HepG2 (cell line): ENCODE results near the gene SYNPR. TPM values are rescaled to one million over a fixed set of nuclear protein-coding genes. Genes with fewer than 3 reads are reported as not detected.

ENCODE experiments used
- ATAC-seq: fragments of 200-7000 bp; cut with Tn5 transposase; 3 replicates; pipeline ENCODE4 v1.9.1; 2020; ENCODE audit warnings: mild to moderate bottlenecking, moderate library complexity
- BruUV-seq: library from RNA; stranded (reverse); fragments of 400-500 nt; replicated peaks from 2 replicates; lab custom pipeline; 2021; lab: Mats Ljungman, UMichigan
- CTCF ChIA-PET: fragments of 300-600 bp; formaldehyde crosslinking; extraction: SDS; loops from one replicate; lab custom pipeline; 2021; ENCODE audit warnings: low total read pairs, inconsistent platforms, low intra/inter-chr PET ratio; lab: Yijun Ruan, JAX
- POLR2A ChIA-PET: fragments of 350-600 bp; sonication (Branson Sonifier 250); formaldehyde crosslinking; loops from one replicate; lab custom pipeline; 2020; ENCODE audit warnings: antibody characterized with exemption, inconsistent platforms; lab: Yijun Ruan, JAX
- DNase-seq: peaks from one replicate; pipeline ENCODE4 v3.0.0-alpha.2; 2015; ENCODE audit warnings: low spot score
- FAIRE-seq: peaks from 3 replicates; lab custom pipeline; 2011; peaks lifted over from hg19 to GRCh38; lab: Jason Lieb, UNC
- H2AFZ ChIP-seq: one replicate; pipeline ENCODE4 v1.6.1; 2011; ENCODE audit warnings: low read length, inconsistent platforms
- H3K27ac ChIP-seq: fragments of 300-600 bp; 3 replicates; pipeline ENCODE4 v1.8.0; 2011; ENCODE audit warnings: mixed run types, mild to moderate bottlenecking, mixed read lengths, low read length, inconsistent platforms; ENCODE audit not compliant: insufficient read depth; ENCODE audit errors: extremely low read length
- H3K27me3 ChIP-seq, 2 experiments: fragments of 200-600 bp in 1 of 2; 2 replicates in 1 of 2; 3 replicates in 1 of 2; pipeline versions ENCODE4 v1.6.0 to v1.8.0; 2011; ENCODE audit warnings: low read length in 2 of 2, mild to moderate bottlenecking in 2 of 2, moderate library complexity in 2 of 2, inconsistent platforms in 1 of 2; ENCODE audit not compliant: insufficient read depth in 2 of 2, control insufficient read depth in 1 of 2
- H3K36me3 ChIP-seq, 2 experiments: fragments of 200-600 bp in 1 of 2; replicated peaks in 1 of 2; 2 replicates in 1 of 2; 3 replicates in 1 of 2; pipeline versions ENCODE4 v1.5.1 to v1.8.0; 2011; ENCODE audit warnings: low read length in 2 of 2, inconsistent platforms in 1 of 2; ENCODE audit not compliant: insufficient read depth in 2 of 2, control insufficient read depth in 1 of 2
- H3K4me1 ChIP-seq: 2 replicates; pipeline ENCODE4 v1.5.1; 2012; ENCODE audit warnings: low read length, inconsistent platforms; ENCODE audit not compliant: insufficient read depth
- H3K4me2 ChIP-seq: 2 replicates; pipeline ENCODE4 v1.6.0; 2011; ENCODE audit warnings: low read depth, low read length, inconsistent platforms
- H3K4me3 ChIP-seq, 3 experiments: fragments of 200-600 bp in 1 of 3; sonication (generic), shearing (Covaris generic) in 1 of 3; replicated peaks in 1 of 3; 2 replicates each; pipeline ENCODE4 v1.5.1; 2011 to 2016; ENCODE audit warnings: low read length in 3 of 3, inconsistent platforms in 2 of 3, low read depth in 2 of 3, mild to moderate bottlenecking in 2 of 3, control low read depth in 1 of 3, mixed read lengths in 1 of 3; ENCODE audit not compliant: insufficient read depth in 1 of 3
- H3K79me2 ChIP-seq: one replicate; pipeline ENCODE4 v1.6.1; 2011; ENCODE audit warnings: low read length, inconsistent platforms; ENCODE audit not compliant: insufficient read depth
- H3K9ac ChIP-seq: 2 replicates; pipeline ENCODE4 v1.6.0; 2011; ENCODE audit warnings: mild to moderate bottlenecking, low read depth, low read length, inconsistent platforms; ENCODE audit not compliant: insufficient read depth
- H3K9me3 ChIP-seq: 2 replicates; pipeline ENCODE4 v1.5.1; 2012; ENCODE audit warnings: mild to moderate bottlenecking, low read length
- H4K20me1 ChIP-seq: 2 replicates; pipeline ENCODE4 v1.6.0; 2011; ENCODE audit warnings: inconsistent platforms, mild to moderate bottlenecking, low read length, moderate library complexity; ENCODE audit not compliant: insufficient read depth
- ATF4 ChIP-seq, 2 experiments: fragments of 450-650 bp in 1 of 2; sonication (generic) in 1 of 2; formaldehyde crosslinking; IDR thresholded peaks; 2 replicates each; pipeline versions ENCODE4 v1.5.0 to v1.8.0; 2020 to 2022; ENCODE audit warnings: mild to moderate bottlenecking in 1 of 2, missing genetic modification reagents in 1 of 2
- FUBP1 ChIP-seq: sonication (generic); formaldehyde crosslinking; IDR thresholded peaks from 2 replicates; pipeline ENCODE4 v1.5.1; 2020; ENCODE audit warnings: missing genetic modification reagents, mild to moderate bottlenecking, borderline replicate concordance
- HMGA1 ChIP-seq: sonication (generic); formaldehyde crosslinking; conservative IDR thresholded peaks from 2 replicates; pipeline ENCODE4 v1.4.0; 2020; ENCODE audit warnings: missing genetic modification reagents
- KMT2B ChIP-seq: IDR thresholded peaks from 2 replicates; pipeline ENCODE4 v1.6.1; 2016; ENCODE audit warnings: missing genetic modification reagents, missing compliant biosample characterization
- NAIF1 ChIP-seq: sonication (generic); formaldehyde crosslinking; IDR thresholded peaks from 2 replicates; pipeline ENCODE4 v1.5.0; 2020; ENCODE audit warnings: mild to moderate bottlenecking, missing genetic modification reagents, borderline replicate concordance
- PAWR ChIP-seq: sonication (generic); formaldehyde crosslinking; IDR thresholded peaks from 2 replicates; pipeline ENCODE4 v1.4.0; 2020; ENCODE audit warnings: missing genetic modification reagents, mild to moderate bottlenecking, borderline replicate concordance
- STAT5B ChIP-seq: sonication (generic); formaldehyde crosslinking; IDR thresholded peaks from 2 replicates; pipeline ENCODE4 v1.4.0; 2020; ENCODE audit warnings: missing genetic modification reagents
- TAF1 ChIP-seq: sonication (generic); formaldehyde crosslinking; IDR thresholded peaks from 2 replicates; pipeline ENCODE4 v1.4.0; 2020; ENCODE audit warnings: missing genetic modification reagents
- ZFYVE20 ChIP-seq: sonication (generic); formaldehyde crosslinking; IDR thresholded peaks from 2 replicates; pipeline ENCODE4 v1.8.0; 2023; ENCODE audit warnings: low read depth, mild to moderate bottlenecking, moderate library complexity, missing genetic modification reagents, borderline replicate concordance
- ZMYM2 ChIP-seq: sonication (generic); formaldehyde crosslinking; IDR thresholded peaks from 2 replicates; pipeline ENCODE4 v1.8.0; 2022; ENCODE audit warnings: mild to moderate bottlenecking, missing genetic modification reagents
- ZNF282 ChIP-seq: fragments of 450-650 bp; IDR thresholded peaks from 2 replicates; pipeline ENCODE4 v1.6.1; 2018; ENCODE audit not compliant: partially characterized antibody
- ZNF563 ChIP-seq: sonication (generic); formaldehyde crosslinking; IDR thresholded peaks from 2 replicates; pipeline ENCODE4 v1.8.0; 2022; ENCODE audit warnings: mild to moderate bottlenecking, moderate library complexity, missing genetic modification reagents
- ZNF691 ChIP-seq: sonication (generic); formaldehyde crosslinking; IDR thresholded peaks from 2 replicates; pipeline ENCODE4 v1.4.0; 2020; ENCODE audit warnings: missing genetic modification reagents, low read depth, mild to moderate bottlenecking, borderline replicate concordance
- ZNF772 ChIP-seq: sonication (generic); formaldehyde crosslinking; IDR thresholded peaks from 2 replicates; pipeline ENCODE4 v1.5.0; 2020; ENCODE audit warnings: mild to moderate bottlenecking, missing genetic modification reagents
- ZSCAN5A ChIP-seq: sonication (generic); formaldehyde crosslinking; IDR thresholded peaks from 2 replicates; pipeline ENCODE4 v1.8.0; 2022; ENCODE audit warnings: mild to moderate bottlenecking, missing genetic modification reagents, borderline replicate concordance
- WGBS: methylation state at CpG from one replicate; pipeline ENCODE4 v1.1.6; 2017; ENCODE audit warnings: low lambda C conversion rate; 5-methylcytosine and 5-hydroxymethylcytosine counted together
- in situ Hi-C: cut with HindIII; loops from 2 replicates; pipeline ENCODE4 v1.10.0; 2017; ENCODE audit warnings: low pct_unique_long_range_greater_than_20kb; ENCODE audit not compliant: extremely low pct_ligation_motif_present
- intact Hi-C: fragments of 100-400 bp; cut with micrococcal nuclease; formaldehyde crosslinking; loops from one replicate; pipeline ENCODE4 v1.10.0; 2022; ENCODE audit not compliant: unreplicated experiment
- polyA plus RNA-seq, 8 experiments: library from polyadenylated mRNA; depleted of rRNA in 3 of 8; stranded (reverse) in 7 of 8; unstranded in 1 of 8; fragments of >200 nt; fragmentation: Illumina TruSeq in 4 of 8; extraction: Trizol in 4 of 8; gene quantifications; 2 replicates each; pipeline versions ENCODE4 v1.2.1 to v1.2.3, GENCODE V29; 2011 to 2016; ENCODE audit warnings: low read depth in 4 of 8, missing spikeins in 1 of 8, mixed read lengths in 1 of 8; ENCODE audit not compliant: insufficient read depth in 1 of 8
- total RNA-seq, 5 experiments: library from RNA; depleted of rRNA; stranded (reverse); fragments of >200 nt; fragmentation: Illumina TruSeq; extraction: Trizol; gene quantifications; 2 replicates each; pipeline ENCODE4 v1.2.3, GENCODE V29; 2016; ENCODE audit warnings: low read depth in 1 of 5

Gene SYNPR
- total and polyA plus RNA-seq, 2 of the 13 experiments (the other 11 are each of a cell fraction or from before 2014, with no cell fraction given): 0.04 TPM; not detected in 1

DNA sequence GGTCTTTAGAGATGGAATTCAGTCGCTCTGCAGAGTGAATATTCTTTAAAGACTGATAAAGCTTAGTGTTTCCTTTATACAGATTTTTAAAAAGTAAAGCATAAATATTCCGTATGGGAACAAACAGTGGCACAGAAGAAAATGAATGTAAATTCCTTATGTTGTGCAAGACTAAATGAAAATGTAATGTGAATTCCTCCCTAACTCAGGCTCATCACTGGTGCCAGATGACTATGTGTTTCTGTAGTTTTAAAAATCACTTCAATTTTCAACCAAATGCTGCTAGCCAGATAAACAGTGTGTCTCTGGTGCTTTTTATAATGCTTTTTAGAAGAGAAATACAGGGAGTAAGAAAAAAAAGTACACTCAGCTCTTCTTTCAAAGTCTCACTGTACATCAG, 219.5 kb downstream of the SYNPR start (continued):
- TF ChIP-seq FUBP1 (CRISPR knock-in tag) (no peak), ZMYM2 (CRISPR knock-in tag) (no peak)

GRCh38 chr3:63500196-63500595, 222.1 kb downstream of the SYNPR start:
- ATAC-seq: no peak
- DNase-seq: no peak
- Histone ChIP-seq H3K9me3 (no peaks in the 10 kb centered on the region), H3K4me1 (no peaks in the 10 kb centered on the region), H3K4me2 (no peak overlapping the region), H3K27me3 (no peaks in the 10 kb centered on the region; a peak in 1 of 5 replicates), H3K4me3 (no peak overlapping the region), H4K20me1 (no peaks in the 10 kb centered on the region), H2AFZ (no peak overlapping the region), H3K9ac (no peak overlapping the region), H3K36me3 (no peaks in the 10 kb centered on the region), H3K79me2 (no peaks in the 10 kb centered on the region), H3K27ac (no peak overlapping the region)
- BruUV-seq: no TSS peak
- 25% methylated on average over 5 of the region's 5 CpGs for WGBS
- ChIA-PET CTCF (no interaction called here), POLR2A (no interaction called here)
- intact Hi-C loops (no loop called here), in situ Hi-C loops (no loop called here)
- no peak for FAIRE-seq
- TF ChIP-seq TAF1 (CRISPR knock-in tag): no peak
- TF ChIP-seq ZNF563 (CRISPR knock-in tag): no peak
- no peak for TF ChIP-seq KMT2B (CRISPR knock-in tag)
- TF ChIP-seq NAIF1 (CRISPR knock-in tag): no peak
- no peak for TF ChIP-seq PAWR
- TF ChIP-seq ZFYVE20 (CRISPR knock-in tag): no peak
- TF ChIP-seq ZNF691: no peak
- no peak for TF ChIP-seq STAT5B (CRISPR knock-in tag)
- TF ChIP-seq ZNF772 (CRISPR knock-in tag): no peak
- TF ChIP-seq ZNF282: no peak
- no peak for TF ChIP-seq ATF4 (CRISPR knock-in tag; IDR thresholded peaks at IDR 0.05)
- TF ChIP-seq ZSCAN5A (CRISPR knock-in tag): no peak
- no peak for TF ChIP-seq HMGA1
